Liver (tissue), 9 donors: ENCODE results near the gene ARRDC1. TPM values are rescaled to one million over a fixed set of nuclear protein-coding genes. Genes with fewer than 3 reads are reported as not detected.

ENCODE experiments used
- DNase-seq: peaks from one replicate; pipeline ENCODE4 v3.0.0-alpha.2; 2017; ENCODE audit warnings: low spot score
- H3K27ac ChIP-seq, 2 donors: one replicate each; pipeline ENCODE4 v1.7.0; 2013; ENCODE audit warnings: inconsistent platforms in 2 of 2, low read length in 2 of 2, control low read depth in 1 of 2, low read depth in 1 of 2, mild to moderate bottlenecking in 1 of 2
- H3K27me3 ChIP-seq, 4 donors: one replicate each; pipeline versions ENCODE4 v1.6.1 to v1.7.0; 2013; ENCODE audit warnings: low read length in 3 of 4, inconsistent platforms in 1 of 4, mild to moderate bottlenecking in 1 of 4, moderate library complexity in 1 of 4; ENCODE audit not compliant: control insufficient read depth in 4 of 4, insufficient read depth in 4 of 4
- H3K36me3 ChIP-seq, 4 donors: one replicate each; pipeline versions ENCODE4 v1.6.1 to v1.7.0; 2013; ENCODE audit warnings: low read length in 3 of 4, mild to moderate bottlenecking in 3 of 4, low read depth in 1 of 4, moderate library complexity in 1 of 4; ENCODE audit not compliant: control insufficient read depth in 4 of 4, insufficient read depth in 3 of 4
- H3K4me1 ChIP-seq, 4 donors: one replicate each; pipeline versions ENCODE4 v1.6.1 to v1.7.0; 2013; ENCODE audit warnings: low read length in 3 of 4, mild to moderate bottlenecking in 3 of 4, moderate library complexity in 1 of 4; ENCODE audit not compliant: control insufficient read depth in 4 of 4, insufficient read depth in 4 of 4
- H3K4me3 ChIP-seq, 3 donors: one replicate each; pipeline versions ENCODE4 v1.6.1 to v1.7.0; 2013; ENCODE audit warnings: low read length in 3 of 3, control low read depth in 1 of 3, low read depth in 1 of 3, mild to moderate bottlenecking in 1 of 3
- H3K9ac ChIP-seq, 2 donors: one replicate each; pipeline ENCODE4 v1.7.0; 2013; ENCODE audit warnings: low read length in 2 of 2, mild to moderate bottlenecking in 2 of 2, moderate library complexity in 2 of 2, control low read depth in 1 of 2, low read depth in 1 of 2
- H3K9me3 ChIP-seq, 4 donors: one replicate each; pipeline versions ENCODE4 v1.6.1 to v1.7.0; 2013; ENCODE audit warnings: low read length in 3 of 4; ENCODE audit not compliant: control insufficient read depth in 4 of 4
- ATF3 ChIP-seq: IDR thresholded peaks from 2 replicates; pipeline ENCODE4 v1.6.1; 2016; ENCODE audit warnings: antibody characterized with exemption
- CTCF ChIP-seq: fragments of 150-350 bp; IDR thresholded peaks from 2 replicates; pipeline ENCODE4 v1.5.1; 2017; ENCODE audit warnings: improper control_type of control experiment, low read depth, low read length; ENCODE audit not compliant: missing input control
- FOXA2 ChIP-seq: IDR thresholded peaks from 2 replicates; pipeline ENCODE4 v1.6.1; 2016; ENCODE audit warnings: antibody characterized with exemption
- GABPA ChIP-seq, 2 donors: IDR thresholded peaks in 1 of 2; conservative IDR thresholded peaks in 1 of 2; 2 replicates each; pipeline ENCODE4 v1.6.1; 2016; ENCODE audit warnings: antibody characterized with exemption in 2 of 2, mild to moderate bottlenecking in 1 of 2, moderate library complexity in 1 of 2
- HNF4A ChIP-seq, 2 donors: conservative IDR thresholded peaks; 2 replicates each; pipeline ENCODE4 v1.6.1; 2016; ENCODE audit warnings: antibody characterized with exemption in 2 of 2, mild to moderate bottlenecking in 2 of 2
- HNF4G ChIP-seq: IDR thresholded peaks from 2 replicates; pipeline ENCODE4 v1.6.1; 2016; ENCODE audit warnings: antibody characterized with exemption
- MAX ChIP-seq: IDR thresholded peaks from 2 replicates; pipeline ENCODE4 v1.6.1; 2016; ENCODE audit warnings: antibody characterized with exemption
- RAD21 ChIP-seq, 2 donors: IDR thresholded peaks; 2 replicates each; pipeline ENCODE4 v1.6.1; 2016; ENCODE audit warnings: antibody characterized with exemption in 2 of 2, mild to moderate bottlenecking in 2 of 2
- REST ChIP-seq: IDR thresholded peaks from 2 replicates; pipeline ENCODE4 v1.6.1; 2016; ENCODE audit warnings: antibody characterized with exemption, mild to moderate bottlenecking
- SP1 ChIP-seq: IDR thresholded peaks from 2 replicates; pipeline ENCODE4 v1.6.1; 2018; ENCODE audit warnings: antibody characterized with exemption, mild to moderate bottlenecking
- TAF1 ChIP-seq: conservative IDR thresholded peaks from 2 replicates; pipeline ENCODE4 v1.6.1; 2016; ENCODE audit warnings: antibody characterized with exemption, mild to moderate bottlenecking
- YY1 ChIP-seq: IDR thresholded peaks from 2 replicates; pipeline ENCODE4 v1.6.1; 2016; ENCODE audit warnings: antibody characterized with exemption, mild to moderate bottlenecking
- WGBS: extraction: QIAGEN DNeasy Blood & Tissue Kit; methylation state at CpG from one replicate; pipeline ENCODE4 v1.1.7; 2013; 5-methylcytosine and 5-hydroxymethylcytosine counted together
- polyA plus RNA-seq, 2 donors: library from polyadenylated mRNA; stranded (reverse) in 1 of 2; unstranded in 1 of 2; fragments of 200-250 nt in 1 of 2; fragments of >200 nt in 1 of 2; fragmentation: Nextera tagmentation in 1 of 2; extraction: Ambion mirVana in 1 of 2; gene quantifications; one replicate each; pipeline versions ENCODE4 v1.2.1 to v1.2.3, GENCODE V29; 2013 to 2015
- total RNA-seq, 2 donors: library from RNA; depleted of rRNA; stranded (reverse); fragments of >200 nt; gene quantifications; one replicate each; pipeline ENCODE4 v1.2.3, GENCODE V29; 2014
- donor health status: healthy.
- donor health status: healthy.
- donor health status: healthy.
- donor health status: healthy.
- donor health status: healthy.

Gene ARRDC1
- total and polyA plus RNA-seq, 4 donors: 9.8 to 31.6 (median 23.4) TPM

GRCh38 chr9:137634016-137634415 is 28.5 kb downstream of the ARRDC1 start:
- TF ChIP-seq ATF3 (no peak), CTCF (no peak), RAD21 (IDR thresholded peaks at IDR 0.05) (no peak), REST (no peak), SP1 (no peak), YY1 (no peak), HNF4G (no peak), MAX (no peak), TAF1 (no peak), GABPA (IDR thresholded peaks at IDR 0.05 in 1 of 2, conservative IDR thresholded peaks at IDR 0.05 in 1 of 2) (no peak), HNF4A (conservative IDR thresholded peaks at IDR 0.05) (no peak)
- DNase-seq: no peak
- no peak overlapping the region for H3K27ac ChIP-seq

GRCh38 chr9:137638680-137639079 is 33.2 kb downstream of the ARRDC1 start:
- Histone ChIP-seq H3K4me3 (no peak overlapping the region), H3K4me1 (peaks cover 0 to 16% (median 3%) of the 10 kb centered on the region in 4 donors), H3K9me3 (no peaks in the 10 kb centered on the region), H3K9ac (peak overlapping the region; percentile 60 to 81), H3K27me3 (no peaks in the 10 kb centered on the region), H3K27ac (peak overlapping the region; percentile 61 to 69), H3K36me3 (peaks cover 0 to 2% (median 0%) of the 10 kb centered on the region in 4 donors)
- TF ChIP-seq FOXA2 (no peak), RAD21 (IDR thresholded peaks at IDR 0.05) (no peak)
- WGBS: 93% methylated on average over 6 of the region's 6 CpGs
- no peak for DNase-seq

More at GRCh38 chr9:137634016-137634415, 28.5 kb downstream of the ARRDC1 start:
- Histone ChIP-seq H3K4me1 (peaks cover 2 to 39% (median 29%) of the 10 kb centered on the region in 4 donors), H3K4me3 (no peak overlapping the region), H3K9ac (no peak overlapping the region), H3K36me3 (no peaks in the 10 kb centered on the region), H3K27me3 (no peaks in the 10 kb centered on the region), H3K9me3 (no peaks in the 10 kb centered on the region)
- WGBS: 92% methylated on average over 5 of the region's 5 CpGs
